GM18517 (cell line): ENCODE measurements around the gene DOCK4.
A peak's percentile ranks its signal among the peaks of the same experiment; 100 is the strongest.
"Not testable (repeated sequence)": the region's sequence is repeated elsewhere in the genome, so short reads cannot be mapped to it uniquely, and the experiment has no call there.

ENCODE experiments used
- ATAC-seq: cut with Tn5 transposase; IDR thresholded peaks from one replicate; pipeline ENCODE4 v1.9.1; 2021; ENCODE audit warnings: mild to moderate bottlenecking, moderate library complexity; ENCODE audit not compliant: unreplicated experiment

Gene DOCK4, protein sequence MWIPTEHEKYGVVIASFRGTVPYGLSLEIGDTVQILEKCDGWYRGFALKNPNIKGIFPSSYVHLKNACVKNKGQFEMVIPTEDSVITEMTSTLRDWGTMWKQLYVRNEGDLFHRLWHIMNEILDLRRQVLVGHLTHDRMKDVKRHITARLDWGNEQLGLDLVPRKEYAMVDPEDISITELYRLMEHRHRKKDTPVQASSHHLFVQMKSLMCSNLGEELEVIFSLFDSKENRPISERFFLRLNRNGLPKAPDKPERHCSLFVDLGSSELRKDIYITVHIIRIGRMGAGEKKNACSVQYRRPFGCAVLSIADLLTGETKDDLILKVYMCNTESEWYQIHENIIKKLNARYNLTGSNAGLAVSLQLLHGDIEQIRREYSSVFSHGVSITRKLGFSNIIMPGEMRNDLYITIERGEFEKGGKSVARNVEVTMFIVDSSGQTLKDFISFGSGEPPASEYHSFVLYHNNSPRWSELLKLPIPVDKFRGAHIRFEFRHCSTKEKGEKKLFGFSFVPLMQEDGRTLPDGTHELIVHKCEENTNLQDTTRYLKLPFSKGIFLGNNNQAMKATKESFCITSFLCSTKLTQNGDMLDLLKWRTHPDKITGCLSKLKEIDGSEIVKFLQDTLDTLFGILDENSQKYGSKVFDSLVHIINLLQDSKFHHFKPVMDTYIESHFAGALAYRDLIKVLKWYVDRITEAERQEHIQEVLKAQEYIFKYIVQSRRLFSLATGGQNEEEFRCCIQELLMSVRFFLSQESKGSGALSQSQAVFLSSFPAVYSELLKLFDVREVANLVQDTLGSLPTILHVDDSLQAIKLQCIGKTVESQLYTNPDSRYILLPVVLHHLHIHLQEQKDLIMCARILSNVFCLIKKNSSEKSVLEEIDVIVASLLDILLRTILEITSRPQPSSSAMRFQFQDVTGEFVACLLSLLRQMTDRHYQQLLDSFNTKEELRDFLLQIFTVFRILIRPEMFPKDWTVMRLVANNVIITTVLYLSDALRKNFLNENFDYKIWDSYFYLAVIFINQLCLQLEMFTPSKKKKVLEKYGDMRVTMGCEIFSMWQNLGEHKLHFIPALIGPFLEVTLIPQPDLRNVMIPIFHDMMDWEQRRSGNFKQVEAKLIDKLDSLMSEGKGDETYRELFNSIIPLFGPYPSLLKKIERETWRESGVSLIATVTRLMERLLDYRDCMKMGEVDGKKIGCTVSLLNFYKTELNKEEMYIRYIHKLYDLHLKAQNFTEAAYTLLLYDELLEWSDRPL (N-terminal part only)

DNA sequence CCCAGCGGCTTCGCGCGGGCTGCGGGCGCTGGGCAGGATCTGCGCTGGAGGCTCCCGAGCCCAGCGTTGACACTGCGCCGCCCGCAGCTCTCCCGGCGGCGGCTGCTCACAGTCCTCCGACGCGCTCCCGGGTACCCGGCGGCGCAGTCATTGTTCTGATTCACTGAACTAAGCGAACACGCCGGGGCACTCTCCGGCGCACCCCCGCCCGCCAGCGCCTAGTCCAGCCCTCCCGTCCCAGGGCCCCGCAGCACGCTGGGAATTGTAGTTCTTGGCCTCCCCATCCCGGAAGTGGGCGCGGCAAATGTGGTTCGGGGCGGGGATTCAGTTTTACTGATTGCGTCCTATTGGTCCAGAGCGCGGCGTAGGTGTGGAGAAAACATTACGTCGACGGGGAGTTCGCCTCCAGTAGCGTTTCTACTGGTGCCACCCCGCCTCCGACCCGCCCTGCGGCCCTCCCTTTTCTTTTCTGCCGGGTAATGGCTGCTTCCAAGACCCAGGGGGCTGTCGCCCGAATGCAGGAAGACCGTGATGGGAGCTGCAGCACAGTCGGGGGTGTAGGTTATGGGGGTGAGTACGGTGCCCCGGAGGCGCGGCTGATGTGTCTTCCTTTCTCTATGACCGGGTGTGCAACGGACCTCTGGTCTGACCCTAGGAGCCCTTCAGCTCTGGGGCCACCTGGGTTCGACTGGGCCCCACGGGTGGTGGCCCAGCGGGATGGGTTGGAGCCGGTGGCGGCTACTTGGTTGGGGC is at the start of gene DOCK4, which contains the start of gene ZNF277:
DOCK4 (minus strand) TSS at position 162 of the 753 bp plus-strand sequence. CDS start 261 bp downstream, outside the sequence.
ZNF277 (plus strand) TSS at position 458 of the 753 bp plus-strand sequence; CDS start at position 480, 22 bp downstream.
- ATAC-seq: peak; percentile 96

DNA sequence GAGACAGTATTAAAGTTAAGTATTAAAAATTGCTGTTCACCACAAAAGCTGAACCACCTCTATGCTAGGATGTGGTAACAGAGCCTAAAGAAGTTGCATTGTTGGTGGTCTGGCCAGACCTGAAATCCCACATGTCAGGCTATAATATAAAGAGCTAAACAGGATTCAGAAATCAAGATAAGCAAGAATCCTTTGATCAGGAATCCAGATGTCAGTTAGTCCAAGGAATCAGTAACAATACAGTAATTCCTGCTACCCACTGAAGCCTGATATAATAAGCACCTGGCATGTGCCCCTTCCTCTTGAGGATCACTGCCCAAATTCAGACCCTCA is 49.2 kb upstream of the DOCK4 start:
- ATAC-seq: no peak

DNA sequence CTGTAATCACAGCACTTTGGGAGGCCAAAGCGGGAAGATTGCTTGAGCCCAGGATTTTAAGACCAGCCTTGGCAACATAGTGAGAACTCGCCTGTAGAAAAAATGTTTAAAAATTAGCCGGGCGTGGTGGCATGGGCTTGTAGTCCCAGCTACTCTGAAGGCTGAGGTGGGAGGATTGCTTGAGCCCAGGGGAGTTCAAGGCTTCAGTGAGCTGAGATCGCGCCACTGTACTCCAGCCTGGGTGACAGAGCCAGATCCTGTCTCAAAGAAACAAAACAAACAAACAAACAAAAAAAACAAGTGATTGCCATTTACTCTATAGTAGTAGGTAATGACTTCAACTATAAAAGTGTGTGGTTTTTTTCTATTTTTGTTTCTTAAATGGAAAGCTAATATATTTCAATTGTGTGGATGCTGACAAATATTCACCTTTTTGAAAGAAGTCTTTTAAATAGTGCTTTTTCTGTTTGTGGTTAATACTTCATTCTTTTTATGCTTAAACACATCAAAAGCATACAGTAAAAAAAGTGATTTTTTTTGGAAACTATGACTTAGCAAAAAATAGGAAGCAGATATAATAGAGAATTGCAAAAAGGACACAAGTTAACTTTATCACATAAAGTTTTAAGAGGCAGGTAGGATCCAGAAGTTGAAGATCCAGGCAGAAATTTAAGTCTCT is 48.6 kb upstream of the DOCK4 start:
- ATAC-seq: no peak

DNA sequence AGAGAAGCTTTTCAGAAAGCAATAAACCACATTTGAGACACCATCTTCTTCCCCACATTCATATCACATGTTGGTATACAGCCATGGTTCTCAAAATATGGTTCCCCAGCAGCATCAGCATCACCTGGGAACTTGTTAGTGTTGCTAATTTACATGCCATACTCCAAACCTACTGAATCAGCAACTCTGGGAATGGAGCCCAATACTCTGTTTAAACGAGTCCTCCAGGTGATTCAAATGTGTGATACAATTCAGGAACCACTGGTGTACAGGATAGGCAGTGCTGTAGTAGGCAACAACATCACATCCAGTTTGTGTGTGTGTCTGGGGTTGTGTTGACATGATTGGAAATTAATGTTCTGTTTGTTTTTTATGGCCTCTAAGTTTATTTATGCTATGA is 48.0 kb upstream of the DOCK4 start:
- no peak for ATAC-seq

DNA sequence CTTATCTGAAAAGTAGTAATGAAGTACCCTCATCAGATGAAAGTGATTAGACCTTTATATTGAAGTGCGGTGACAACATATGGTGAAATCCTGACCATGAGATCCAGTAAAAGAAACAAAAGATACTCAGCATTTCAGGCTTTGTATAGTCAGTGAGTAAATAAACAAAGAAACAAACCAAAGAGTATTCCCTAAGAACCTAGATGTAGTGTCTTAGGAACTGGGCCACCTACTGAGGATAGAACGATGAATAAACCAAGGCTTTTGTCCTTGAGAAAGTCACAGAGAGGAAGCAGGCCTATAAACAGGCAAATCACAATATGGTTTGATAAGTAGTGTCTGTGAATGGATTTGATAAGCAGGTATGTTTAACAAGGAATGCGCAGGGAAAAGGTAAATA is 46.5 kb upstream of the DOCK4 start:
- no peak for ATAC-seq

DNA sequence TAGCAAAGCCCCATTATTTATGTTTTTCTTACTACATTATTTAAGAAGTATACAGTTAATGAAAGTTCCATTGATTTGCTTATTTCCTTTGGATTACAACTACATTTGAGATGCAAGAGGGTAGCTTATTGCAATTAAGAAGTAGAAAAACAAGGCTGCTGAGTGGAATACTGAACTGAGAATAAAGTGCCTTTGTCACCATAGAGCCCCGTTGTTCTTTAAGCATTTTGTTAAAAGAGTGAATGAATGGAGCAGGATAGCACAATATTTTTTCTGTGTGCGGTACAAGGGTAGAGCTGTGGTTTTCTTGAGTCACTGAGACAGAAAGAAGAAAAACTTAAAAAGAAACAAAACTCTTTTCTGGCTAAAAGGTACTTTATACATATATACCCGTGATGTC is 45.9 kb upstream of the DOCK4 start:
- ATAC-seq: no peak

DNA sequence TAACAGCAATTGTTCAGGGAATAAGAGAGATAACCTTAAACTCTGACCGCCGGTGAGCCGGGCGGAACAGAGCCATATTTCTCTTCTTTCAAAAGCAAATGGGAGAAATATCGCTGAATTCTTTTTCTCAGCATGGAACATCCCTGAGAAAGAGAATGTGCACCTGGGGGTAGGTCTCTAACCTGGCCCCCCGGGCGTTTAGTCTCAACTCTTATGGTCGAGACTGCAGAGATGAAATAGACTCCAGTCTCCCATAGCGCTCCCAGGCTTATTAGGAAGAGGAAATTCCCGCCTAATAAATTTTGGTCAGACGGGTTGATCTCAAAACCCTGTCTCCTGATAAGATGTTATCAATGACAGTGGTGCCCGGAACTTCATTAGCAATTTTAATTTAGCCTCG is 43.8 kb upstream of the DOCK4 start:
- not testable (repeated sequence) for ATAC-seq

DNA sequence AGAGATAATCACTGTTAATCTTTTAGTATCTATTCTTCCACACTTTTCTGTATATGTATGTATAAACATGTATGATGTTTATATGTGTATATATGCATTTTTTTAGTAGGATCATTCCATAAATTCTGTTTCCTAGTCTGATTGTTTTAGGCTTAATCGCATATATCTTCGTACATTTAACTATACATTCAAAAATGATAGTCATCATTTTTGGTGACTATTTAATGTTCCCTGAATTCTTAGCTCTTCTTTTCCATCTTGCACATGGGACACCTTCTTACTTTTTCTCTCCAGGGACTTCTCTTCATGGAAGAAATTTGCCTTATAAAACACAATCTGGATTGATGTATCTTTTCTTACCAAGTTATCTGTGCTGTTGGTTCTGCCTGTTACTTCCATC is 42.4 kb upstream of the DOCK4 start:
- no peak for ATAC-seq

DNA sequence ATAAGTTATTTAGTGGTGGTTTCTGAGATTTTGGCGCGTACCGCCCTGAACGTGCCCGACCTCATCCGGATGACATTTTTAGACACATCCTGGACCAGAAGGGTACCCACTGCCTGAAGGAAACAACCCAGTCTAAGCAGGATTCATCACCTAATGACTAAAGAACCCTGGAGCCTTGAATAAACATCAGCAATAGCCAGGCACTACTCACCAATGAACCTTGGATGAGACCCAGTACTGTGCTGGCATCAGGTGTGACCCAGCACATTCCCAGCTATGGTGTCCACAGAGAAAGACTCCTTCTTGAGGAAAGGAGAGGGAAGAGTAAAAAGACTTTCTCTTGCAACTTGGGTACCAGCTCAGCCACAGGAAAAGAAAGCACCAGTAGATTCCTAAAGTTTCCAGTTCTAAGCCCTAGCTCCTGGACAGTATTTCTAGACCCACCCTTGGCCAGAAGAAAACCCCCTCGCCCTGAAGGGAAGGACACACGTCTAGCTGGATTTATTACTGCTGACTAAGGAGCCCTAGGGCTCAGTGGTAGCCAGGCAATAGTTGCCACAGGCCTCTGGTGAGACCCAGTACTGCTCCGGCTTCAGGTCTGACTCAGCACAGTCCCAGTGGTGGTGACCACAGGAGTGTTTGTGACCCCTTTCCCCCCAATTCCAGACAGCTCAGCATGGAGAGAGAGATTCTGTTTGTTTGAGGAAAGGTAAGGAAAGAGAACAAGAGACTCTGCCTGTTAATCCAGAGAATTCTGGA is 32.8 kb upstream of the DOCK4 start:
- no peak for ATAC-seq

DNA sequence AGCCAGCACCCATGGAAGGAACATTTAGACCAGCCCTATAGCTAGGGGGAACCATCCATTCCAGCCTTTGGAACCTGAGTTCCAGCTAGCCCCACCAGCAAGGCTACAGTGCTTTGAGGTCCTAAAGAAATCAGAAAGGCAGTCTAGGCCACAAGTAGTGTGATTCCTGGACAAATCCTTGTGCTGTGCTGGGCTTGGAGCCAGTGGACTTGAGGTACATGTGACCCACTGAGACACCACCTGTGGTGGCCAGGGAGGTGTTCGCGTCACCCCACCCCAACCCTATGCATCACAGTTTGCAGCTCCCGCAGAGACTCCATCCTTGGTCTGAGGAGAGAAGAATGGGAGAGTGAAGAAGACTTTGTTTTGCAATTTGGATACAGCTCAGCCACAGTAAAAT is 32.1 kb upstream of the DOCK4 start:
- no peak for ATAC-seq

DNA sequence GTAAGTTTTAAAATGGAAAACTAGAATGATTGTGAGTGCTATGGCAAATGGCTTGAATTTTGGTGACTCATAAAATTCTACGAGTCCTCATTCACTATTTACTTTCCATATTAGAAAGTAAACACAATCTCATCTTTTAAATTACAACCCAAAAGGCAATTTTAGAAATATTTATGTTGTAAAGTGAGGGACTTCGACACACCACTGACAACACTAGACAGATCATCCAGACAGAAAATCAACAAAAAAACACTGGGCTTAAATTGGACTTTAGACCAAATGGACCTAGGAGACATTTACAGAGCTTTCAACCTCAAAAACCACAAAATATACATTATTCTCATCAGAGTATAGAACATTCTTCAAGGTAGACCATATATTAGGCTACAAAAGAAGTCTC is 30.4 kb upstream of the DOCK4 start:
- ATAC-seq: no peak

DNA sequence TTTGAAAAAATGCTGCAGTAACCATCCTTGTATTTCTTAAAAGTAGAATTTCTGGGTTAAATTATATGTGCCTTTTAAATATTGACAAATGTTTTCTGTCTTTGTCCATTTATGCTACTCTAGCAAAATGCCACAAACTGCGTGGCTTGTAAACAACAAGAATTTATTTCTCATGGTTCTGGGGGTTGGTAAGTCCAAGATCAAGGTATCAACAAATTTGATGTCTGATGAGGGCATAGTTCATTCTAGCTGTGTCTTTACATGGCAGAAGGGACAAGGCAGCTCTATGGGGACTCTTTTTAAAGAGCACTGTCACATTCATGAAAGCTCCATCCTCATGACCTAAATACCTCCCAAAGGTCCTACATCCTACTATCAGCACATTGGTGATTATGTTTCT is 27.9 kb upstream of the DOCK4 start:
- ATAC-seq: no peak

DNA sequence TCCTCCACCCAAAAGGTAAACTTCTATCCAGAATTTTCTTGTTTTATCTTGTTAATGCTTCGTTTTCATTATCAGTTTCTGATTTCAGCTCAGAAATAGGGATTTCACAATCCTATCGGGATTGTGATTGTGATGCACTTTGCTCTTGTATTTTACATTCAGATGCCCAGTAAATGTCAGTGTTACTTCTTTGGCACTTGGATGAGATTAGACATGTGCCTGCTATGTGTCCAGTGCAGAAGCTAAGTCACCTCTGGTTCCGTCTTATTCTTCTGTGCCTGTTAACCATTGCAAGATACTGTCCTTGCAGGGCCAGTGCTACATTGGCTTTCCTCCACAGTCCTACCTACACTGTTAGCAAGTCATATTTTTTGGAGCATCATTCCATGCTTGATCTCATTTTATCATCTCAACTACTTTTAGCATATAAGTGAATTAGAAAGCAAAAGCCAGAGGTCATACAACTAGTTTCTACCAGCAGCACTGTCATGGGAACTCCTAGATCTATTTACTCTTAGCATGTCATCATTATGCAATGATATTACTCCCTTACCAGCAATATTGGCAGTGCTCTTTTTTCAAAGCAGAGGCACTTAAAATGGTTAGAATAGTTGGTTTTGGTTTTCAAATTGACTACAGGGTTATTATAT is 27.0 kb upstream of the DOCK4 start:
- no peak for ATAC-seq

DNA sequence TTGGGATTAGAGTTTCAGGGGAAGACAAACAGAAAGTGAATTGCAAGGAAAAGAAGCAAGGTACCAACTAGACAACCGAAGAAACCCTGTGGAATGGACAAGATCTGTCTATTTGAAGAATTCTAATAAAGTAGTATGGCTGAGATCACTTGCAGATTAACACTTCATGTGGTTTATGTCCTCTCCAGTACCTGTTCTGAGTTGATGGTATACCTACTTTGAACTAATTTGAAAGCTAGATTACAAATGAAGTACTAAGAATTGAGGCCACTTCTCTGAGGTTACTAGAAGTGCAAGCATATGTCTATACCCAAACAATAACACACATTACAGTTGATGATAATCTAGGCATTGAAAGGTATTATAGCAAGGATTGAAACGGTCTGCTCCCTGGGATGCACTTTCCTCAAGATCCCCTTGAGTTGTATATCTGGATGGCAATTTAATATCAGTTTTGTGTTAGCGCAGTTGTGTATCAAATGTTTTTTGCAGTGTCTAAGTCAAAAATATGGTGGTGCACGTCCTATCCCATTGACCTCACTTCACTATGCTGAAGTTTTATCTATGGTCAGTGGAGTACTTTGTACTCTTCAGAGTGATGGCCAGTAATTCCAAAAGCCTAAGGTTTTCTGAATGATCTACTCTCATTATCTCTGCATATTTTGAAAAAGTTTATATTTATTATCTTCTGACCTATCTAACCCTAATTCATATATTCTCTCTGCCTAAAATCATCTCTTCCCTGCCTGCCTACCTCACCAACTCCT is 26.2 kb upstream of the DOCK4 start:
- no peak for ATAC-seq

DNA sequence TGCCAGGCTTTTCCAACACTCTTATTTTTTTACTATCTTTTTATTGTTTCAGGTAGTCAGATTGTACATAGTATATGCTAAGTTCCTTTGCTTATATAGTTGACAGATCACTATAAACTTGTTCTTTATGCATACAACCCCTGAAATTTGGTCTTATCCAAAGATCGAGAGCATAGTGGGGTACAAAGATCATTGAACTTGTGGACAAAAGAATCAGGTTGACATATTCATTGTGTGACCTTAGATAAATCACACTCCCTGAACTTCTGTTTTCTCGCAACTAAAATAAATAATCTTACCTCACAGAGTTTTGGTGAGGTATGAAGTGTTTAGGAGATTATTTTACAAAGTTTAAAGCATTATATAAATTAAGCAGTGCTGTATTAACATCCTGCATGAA is 22.4 kb upstream of the DOCK4 start:
- no peak for ATAC-seq

DNA sequence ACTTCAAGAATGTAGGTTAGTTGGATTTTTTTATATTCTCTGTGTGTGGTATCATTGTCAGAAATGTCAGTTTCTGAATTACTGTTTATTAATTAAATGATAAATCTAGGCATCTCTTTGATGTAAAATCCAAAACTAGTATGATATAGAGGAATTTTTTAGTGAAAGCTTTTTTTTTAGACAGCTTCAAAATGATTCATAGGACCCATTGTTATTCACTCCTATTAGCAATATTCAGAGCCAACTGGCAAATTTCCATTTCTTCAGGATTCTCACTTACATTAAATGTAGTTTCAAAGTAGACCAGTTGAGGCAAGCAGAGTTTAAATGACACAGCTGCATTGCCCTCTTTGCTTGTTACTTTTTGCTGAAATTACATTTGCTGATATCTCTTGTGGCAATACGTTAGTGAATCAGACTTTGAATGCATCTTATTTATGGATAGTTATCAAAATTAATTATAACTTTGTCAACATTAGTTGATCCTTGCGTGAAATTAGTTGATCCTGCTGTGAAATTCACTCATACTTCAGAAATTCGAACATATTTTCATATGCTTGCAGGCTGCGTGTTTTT is 20.6 kb upstream of the DOCK4 start:
- no peak for ATAC-seq

DNA sequence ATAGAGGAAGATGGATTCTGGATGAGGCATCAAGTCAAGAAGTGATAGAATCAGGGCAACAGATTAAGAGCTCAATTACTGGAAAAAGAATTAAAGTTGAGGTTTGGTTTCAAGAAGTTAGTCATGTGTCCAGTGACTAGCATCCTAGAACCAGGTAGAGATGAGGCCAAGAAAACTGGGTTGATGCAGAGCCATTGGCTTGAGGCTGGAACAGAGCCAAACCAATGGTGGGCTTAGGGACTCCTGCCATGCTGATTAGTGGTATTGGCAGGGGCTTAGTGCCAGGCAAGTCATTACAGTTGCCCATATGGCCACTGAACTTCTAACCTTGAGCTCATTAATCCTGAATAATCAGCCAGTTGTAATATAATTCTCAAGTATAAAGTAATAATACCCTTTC is 18.8 kb upstream of the DOCK4 start:
- no peak for ATAC-seq

DNA sequence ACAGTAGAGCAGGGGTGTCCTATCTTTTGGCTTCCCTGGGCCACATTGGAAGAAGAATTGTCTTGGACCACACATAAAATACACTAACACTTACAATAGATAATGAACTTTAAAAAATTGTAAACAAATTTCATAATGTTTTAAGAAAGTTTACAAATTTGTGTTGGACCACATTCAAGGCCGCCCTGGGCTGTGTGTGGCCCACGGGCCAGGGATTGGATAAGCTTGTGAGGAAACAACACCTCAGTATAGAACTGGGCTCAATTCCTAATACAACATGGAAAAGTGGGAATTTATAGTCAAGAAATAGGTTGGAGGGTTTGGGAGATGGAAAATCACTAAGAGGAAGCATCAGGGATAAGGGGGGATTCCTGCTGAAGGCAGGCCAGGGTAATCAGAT is 18.0 kb upstream of the DOCK4 start:
- no peak for ATAC-seq
